DND-41 (cell line): Measurements from ENCODE around the gene MLYCD.

Experiments
- ATAC-seq: fragments of 200-7000 bp; cut with Tn5 transposase; 3 replicates; pipeline ENCODE4 v1.9.1; 2021; ENCODE audit warnings: low read depth; ENCODE audit not compliant: insufficient read depth
- DNase-seq: peaks from one replicate; pipeline ENCODE4 v3.0.0-alpha.2; 2020
- H2AFZ ChIP-seq: 2 replicates; pipeline ENCODE4 v1.6.0; 2012; ENCODE audit warnings: low read depth, low read length
- H3K27ac ChIP-seq: 2 replicates; pipeline ENCODE4 v1.5.1; 2012; ENCODE audit warnings: low read length, inconsistent platforms
- H3K27me3 ChIP-seq: fragments of 200-600 bp; sonication (generic); 2 replicates; pipeline ENCODE4 v1.6.0; 2012; ENCODE audit warnings: low read length, mild to moderate bottlenecking, inconsistent platforms; ENCODE audit not compliant: insufficient read depth, poor library complexity
- H3K36me3 ChIP-seq: 2 replicates; pipeline ENCODE4 v1.5.1; 2012; ENCODE audit warnings: low read length, inconsistent platforms; ENCODE audit not compliant: insufficient read depth
- H3K4me1 ChIP-seq: 2 replicates; pipeline ENCODE4 v1.5.1; 2012; ENCODE audit warnings: mild to moderate bottlenecking, low read length; ENCODE audit not compliant: insufficient read depth
- H3K4me2 ChIP-seq: 2 replicates; pipeline ENCODE4 v1.6.0; 2012; ENCODE audit warnings: mild to moderate bottlenecking, moderate library complexity, low read length, inconsistent platforms; ENCODE audit not compliant: insufficient read depth
- H3K4me3 ChIP-seq, 2 experiments: fragments of 200-600 bp in 1 of 2; shearing (Covaris generic) in 1 of 2; 2 replicates each; pipeline ENCODE4 v1.5.1; 2012 to 2016; ENCODE audit warnings: inconsistent platforms in 2 of 2, low read length in 2 of 2, mild to moderate bottlenecking in 2 of 2, low read depth in 1 of 2, moderate library complexity in 1 of 2
- H3K79me2 ChIP-seq: 2 replicates; pipeline ENCODE4 v1.6.0; 2012; ENCODE audit warnings: low read length, inconsistent platforms; ENCODE audit not compliant: insufficient read depth
- H3K9ac ChIP-seq: 2 replicates; pipeline ENCODE4 v1.6.0; 2012; ENCODE audit warnings: low read depth, mild to moderate bottlenecking, inconsistent platforms, low read length, moderate library complexity
- H3K9me3 ChIP-seq: 2 replicates; pipeline ENCODE4 v1.5.1; 2012; ENCODE audit warnings: low read length, moderate library complexity, mild to moderate bottlenecking, inconsistent platforms; ENCODE audit not compliant: insufficient read depth, severe bottlenecking
- H4K20me1 ChIP-seq: 2 replicates; pipeline ENCODE4 v1.6.0; 2012; ENCODE audit warnings: low read length; ENCODE audit not compliant: insufficient read depth
- CTCF ChIP-seq: IDR thresholded peaks from 2 replicates; pipeline ENCODE4 v1.5.1; 2012; ENCODE audit warnings: borderline replicate concordance, low read length, moderate library complexity, mild to moderate bottlenecking; ENCODE audit not compliant: poor library complexity, severe bottlenecking; ENCODE audit errors: extremely low read depth
- EZH2 ChIP-seq: IDR thresholded peaks from 3 replicates; pipeline ENCODE4 v1.6.1; 2012; ENCODE audit warnings: borderline replicate concordance, low read depth, mild to moderate bottlenecking, moderate library complexity, low read length, inconsistent platforms; ENCODE audit not compliant: severe bottlenecking

MLYCD gene

GRCh38 chr16:83931556-83931955, 32.6 kb downstream of the MLYCD start:
- DNase-seq (no peak), ATAC-seq (no peak)
- TF ChIP-seq CTCF (no peak), EZH2 (no peak)
- H3K36me3 ChIP-seq: no peaks in the 10 kb centered on the region
- H3K4me2 ChIP-seq: no peak overlapping the region
- no peaks in the 10 kb centered on the region for H4K20me1 ChIP-seq
- H3K9me3 ChIP-seq: no peaks in the 10 kb centered on the region
- H3K79me2 ChIP-seq: no peaks in the 10 kb centered on the region
- H3K27ac ChIP-seq: no peak overlapping the region
- H3K9ac ChIP-seq: no peak overlapping the region
- H3K4me3 ChIP-seq: no peak overlapping the region
- H3K4me1 ChIP-seq: no peaks in the 10 kb centered on the region
- H2AFZ ChIP-seq: no peak overlapping the region
- no peaks in the 10 kb centered on the region for H3K27me3 ChIP-seq

- Histone ChIP-seq H3K4me1 (no peaks in the 10 kb centered on the region), H3K27ac (no peak overlapping the region), H3K79me2 (no peaks in the 10 kb centered on the region), H3K9me3 (no peaks in the 10 kb centered on the region), H3K9ac (no peak overlapping the region), H2AFZ (no peak overlapping the region), H3K27me3 (no peaks in the 10 kb centered on the region), H3K4me2 (no peak overlapping the region), H4K20me1 (no peaks in the 10 kb centered on the region), H3K4me3 (no peak overlapping the region), H3K36me3 (no peaks in the 10 kb centered on the region)
- TF ChIP-seq EZH2 (no peak), CTCF (no peak)
- ATAC-seq: no peak
- no peak for DNase-seq
Observed at GRCh38 chr16:83932304-83932703, 33.4 kb downstream of the MLYCD start.

- ATAC-seq (no peak), DNase-seq (no peak)
- Histone ChIP-seq H3K4me1 (no peaks in the 10 kb centered on the region), H3K27ac (no peak overlapping the region), H2AFZ (no peak overlapping the region), H4K20me1 (no peaks in the 10 kb centered on the region), H3K36me3 (no peaks in the 10 kb centered on the region), H3K4me2 (no peak overlapping the region), H3K27me3 (no peaks in the 10 kb centered on the region), H3K4me3 (no peak overlapping the region), H3K9ac (no peak overlapping the region), H3K79me2 (no peaks in the 10 kb centered on the region), H3K9me3 (no peaks in the 10 kb centered on the region)
- TF ChIP-seq CTCF (no peak), EZH2 (no peak)
Observed at GRCh38 chr16:83932955-83933673, 34.2 kb downstream of the MLYCD start.
